NB4 (cell line): ENCODE data around the gene GNGT1.

Experiments used
- DNase-seq: peaks from one replicate; pipeline ENCODE4 v3.0.0; 2010; ENCODE audit warnings: low read depth
- H3K4me3 ChIP-seq: one replicate; pipeline ENCODE4 v1.5.1; 2011; ENCODE audit warnings: mild to moderate bottlenecking, low read depth, low read length, moderate library complexity
- MYC ChIP-seq: IDR thresholded peaks from 2 replicates; pipeline ENCODE4 v1.6.1; 2011; ENCODE audit warnings: low read depth, low read length
- POLR2A ChIP-seq: IDR thresholded peaks from 2 replicates; pipeline ENCODE4 v1.6.1; 2011; ENCODE audit warnings: mild to moderate bottlenecking; ENCODE audit not compliant: insufficient read length; ENCODE audit errors: extremely low read depth
- TF ChIP-seq, protein P1 (sequence below): IDR thresholded peaks from one replicate; pipeline ENCODE4 v1.5.1; 2012; ENCODE audit warnings: low read depth, low read length
- TF ChIP-seq, protein P2 (sequence below): IDR thresholded peaks from 2 replicates; pipeline ENCODE4 v1.6.1; 2011; ENCODE audit warnings: low read depth, low read length

GNGT1 gene

DNA sequence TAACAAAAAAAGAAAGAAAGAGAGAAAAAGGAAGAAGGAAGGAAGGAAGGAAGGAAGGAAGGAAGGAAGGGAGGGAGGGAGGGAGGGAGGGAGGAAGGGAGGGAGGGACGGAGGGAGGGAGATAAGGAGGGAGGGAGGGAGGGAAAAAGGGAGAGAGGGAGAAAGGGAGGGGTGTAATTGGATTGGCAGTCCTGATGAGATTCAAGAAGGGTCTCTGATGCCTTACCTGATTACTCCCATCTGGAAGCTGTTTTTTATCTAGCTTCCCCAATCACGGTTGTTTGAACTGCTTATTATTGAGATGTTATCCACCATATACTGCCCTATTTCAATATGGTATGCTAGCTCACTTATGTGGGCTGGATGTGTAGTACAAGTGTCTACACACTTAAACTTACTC is 42.5 kb downstream of the GNGT1 start:
- no peak overlapping the region for H3K4me3 ChIP-seq
- no peak for DNase-seq

DNA sequence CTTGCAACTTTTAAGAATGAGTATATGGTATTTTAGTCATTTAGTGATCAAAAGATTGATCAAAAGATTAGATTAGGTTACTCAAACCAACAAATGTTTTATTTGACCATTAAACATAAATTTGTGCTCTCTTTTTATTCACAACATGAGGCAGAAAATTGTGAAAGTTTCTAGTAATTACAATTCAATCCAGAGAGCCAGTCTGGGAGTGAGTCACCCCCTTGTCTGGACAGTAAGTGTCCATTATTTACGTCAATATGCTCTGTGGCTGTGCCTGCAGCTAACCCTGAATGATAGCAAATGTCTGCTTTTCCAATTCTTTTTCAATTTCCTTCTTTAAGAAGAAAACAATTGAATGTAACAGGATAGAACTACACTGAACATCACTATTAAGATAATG is 43.1 kb downstream of the GNGT1 start:
- no peak overlapping the region for H3K4me3 ChIP-seq
- no peak for DNase-seq
- TF ChIP-seq MYC (no peak), POLR2A (no peak)
- TF ChIP-seq, protein P1, sequence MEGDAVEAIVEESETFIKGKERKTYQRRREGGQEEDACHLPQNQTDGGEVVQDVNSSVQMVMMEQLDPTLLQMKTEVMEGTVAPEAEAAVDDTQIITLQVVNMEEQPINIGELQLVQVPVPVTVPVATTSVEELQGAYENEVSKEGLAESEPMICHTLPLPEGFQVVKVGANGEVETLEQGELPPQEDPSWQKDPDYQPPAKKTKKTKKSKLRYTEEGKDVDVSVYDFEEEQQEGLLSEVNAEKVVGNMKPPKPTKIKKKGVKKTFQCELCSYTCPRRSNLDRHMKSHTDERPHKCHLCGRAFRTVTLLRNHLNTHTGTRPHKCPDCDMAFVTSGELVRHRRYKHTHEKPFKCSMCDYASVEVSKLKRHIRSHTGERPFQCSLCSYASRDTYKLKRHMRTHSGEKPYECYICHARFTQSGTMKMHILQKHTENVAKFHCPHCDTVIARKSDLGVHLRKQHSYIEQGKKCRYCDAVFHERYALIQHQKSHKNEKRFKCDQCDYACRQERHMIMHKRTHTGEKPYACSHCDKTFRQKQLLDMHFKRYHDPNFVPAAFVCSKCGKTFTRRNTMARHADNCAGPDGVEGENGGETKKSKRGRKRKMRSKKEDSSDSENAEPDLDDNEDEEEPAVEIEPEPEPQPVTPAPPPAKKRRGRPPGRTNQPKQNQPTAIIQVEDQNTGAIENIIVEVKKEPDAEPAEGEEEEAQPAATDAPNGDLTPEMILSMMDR, result no peak
- TF ChIP-seq, protein P2, sequence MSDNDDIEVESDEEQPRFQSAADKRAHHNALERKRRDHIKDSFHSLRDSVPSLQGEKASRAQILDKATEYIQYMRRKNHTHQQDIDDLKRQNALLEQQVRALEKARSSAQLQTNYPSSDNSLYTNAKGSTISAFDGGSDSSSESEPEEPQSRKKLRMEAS, result no peak

More for the DNA sequence above, 42.5 kb downstream of the GNGT1 start:
- TF ChIP-seq POLR2A, result no peak
- TF ChIP-seq MYC, result no peak
- TF ChIP-seq, protein P1, result no peak
- TF ChIP-seq, protein P2, result no peak

DNA sequence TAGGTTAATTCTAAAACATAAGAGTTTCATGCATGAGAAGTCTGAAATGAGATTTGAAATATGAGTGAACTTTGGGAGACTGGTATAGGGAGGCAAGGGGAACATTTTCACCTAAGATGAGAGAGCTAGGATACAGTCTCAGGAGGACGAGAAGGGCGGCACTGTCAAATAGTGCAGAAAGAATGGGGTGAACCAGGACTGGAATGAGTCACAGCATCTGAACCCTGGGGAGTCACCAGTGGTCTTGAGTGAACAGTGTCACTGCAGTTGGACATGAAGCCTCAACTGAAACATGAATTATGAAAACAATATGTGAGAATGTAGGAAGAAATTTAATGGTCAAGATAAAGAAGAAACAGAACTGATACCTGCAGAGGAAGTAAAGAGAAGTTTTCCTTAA is 48.9 kb downstream of the GNGT1 start:
- no peak overlapping the region for H3K4me3 ChIP-seq
- TF ChIP-seq, protein P1, result no peak
- TF ChIP-seq POLR2A (no peak), MYC (no peak)
- TF ChIP-seq, protein P2, result no peak
- no peak for DNase-seq

DNA sequence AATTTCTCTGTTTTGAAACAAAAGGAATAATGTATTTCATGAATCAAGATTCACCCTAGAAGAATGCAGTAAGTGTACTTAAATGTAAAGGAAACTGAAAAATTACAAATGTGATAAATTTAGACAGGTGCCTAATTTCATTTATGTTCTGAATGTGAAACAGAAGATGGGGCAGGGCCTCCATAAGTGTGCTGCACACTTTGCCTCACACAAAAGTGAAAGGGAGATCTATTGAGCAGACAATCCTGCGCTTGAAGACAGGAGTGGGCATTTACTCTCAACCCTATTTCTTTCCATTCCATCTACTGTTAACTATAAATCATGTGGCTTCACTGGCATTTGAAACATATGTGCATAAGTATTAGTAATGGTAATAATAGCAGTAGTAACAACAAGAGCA is 51.4 kb downstream of the GNGT1 start:
- TF ChIP-seq MYC (no peak), POLR2A (no peak)
- TF ChIP-seq, protein P1, result no peak
- TF ChIP-seq, protein P2, result no peak
- DNase-seq, result no peak
- H3K4me3 ChIP-seq, result no peak overlapping the region

DNA sequence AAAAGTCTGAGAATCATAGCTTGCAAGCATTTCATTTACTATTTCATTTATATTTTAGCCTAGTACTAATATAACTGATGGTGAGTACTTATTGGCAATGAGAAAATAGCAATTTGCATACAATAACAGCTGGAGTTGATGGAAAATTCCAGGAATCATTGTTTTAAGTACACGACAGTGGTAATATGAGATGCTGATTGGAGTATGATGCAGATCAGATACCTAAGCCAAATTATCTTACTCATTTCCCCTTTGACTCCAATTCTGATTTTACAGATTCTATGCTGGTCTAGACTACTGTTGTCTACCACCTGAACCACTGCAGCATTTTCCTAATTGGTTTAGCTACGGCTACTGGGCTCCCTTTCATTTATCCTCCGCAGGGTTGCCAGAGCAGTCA is 51.8 kb downstream of the GNGT1 start:
- no peak for TF ChIP-seq POLR2A
- TF ChIP-seq, protein P2, result no peak
- TF ChIP-seq, protein P1, result no peak
- no peak for TF ChIP-seq MYC
- no peak for DNase-seq
- H3K4me3 ChIP-seq, result no peak overlapping the region

DNA sequence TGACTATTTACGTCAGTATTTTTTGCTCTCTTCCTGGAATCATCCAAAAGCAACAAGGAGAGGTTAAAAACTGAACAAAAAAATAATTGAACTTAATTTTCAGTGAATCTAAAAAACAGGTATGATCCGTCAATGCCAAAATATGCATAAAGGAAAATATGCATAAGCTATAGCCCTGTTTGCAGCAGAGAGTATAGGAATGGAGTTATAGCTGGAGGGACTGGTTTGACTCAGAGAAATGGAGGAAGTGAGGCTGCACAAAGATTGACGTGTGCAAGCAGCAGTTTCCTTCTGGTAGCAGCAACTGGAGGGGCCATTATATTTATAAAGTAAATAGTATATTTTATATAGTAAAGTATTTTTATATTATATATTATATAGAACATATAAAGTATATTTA is 52.3 kb downstream of the GNGT1 start:
- H3K4me3 ChIP-seq, result no peak overlapping the region
- DNase-seq, result peak; percentile 6
- TF ChIP-seq, protein P1, result no peak
- TF ChIP-seq POLR2A (no peak), MYC (no peak)
- TF ChIP-seq, protein P2, result no peak
